ENCODE results near the gene NRBP1. TPM values are rescaled to one million over a fixed set of nuclear protein-coding genes. Genes with fewer than 3 reads are reported as not detected.

Gene NRBP1
- total RNA-seq, 2 donors from 2014 or later = 69.6 to 87.7 TPM

GRCh38 chr2:27485496-27485895, 57.1 kb downstream of the NRBP1 start:
- DNase-seq = no peak
- no peak for TF ChIP-seq CTCF (IDR thresholded peaks at IDR 0.05)
- Histone ChIP-seq H3K9me3 (no peaks in the 10 kb centered on the region), H3K9ac (ENCODE audit: low read depth in 2 of 2, low read length in 2 of 2) (no peak overlapping the region), H3K27me3 (no peaks in the 10 kb centered on the region), H3K36me3 (no peaks in the 10 kb centered on the region), H3K4me1 (no peaks in the 10 kb centered on the region), H3K27ac (no peak overlapping the region), H3K4me3 (no peak overlapping the region)
- intact Hi-C loops (cut with DNase I) = no loop called here

- no peak for TF ChIP-seq CTCF (IDR thresholded peaks at IDR 0.05)
- Histone ChIP-seq H3K9ac (ENCODE audit: low read depth in 2 of 2, low read length in 2 of 2) (peak overlapping the region; percentile 6 to 84), H3K4me1 (no peaks in the 10 kb centered on the region), H3K36me3 (no peaks in the 10 kb centered on the region), H3K27ac (no peak overlapping the region), H3K9me3 (no peaks in the 10 kb centered on the region), H3K4me3 (peak overlapping the region; percentile 37), H3K27me3 (no peaks in the 10 kb centered on the region)
- intact Hi-C loops (cut with DNase I) = no loop called here
- DNase-seq = peak; percentile 26
These were observed 60.7 kb downstream of the NRBP1 start for GRCh38 chr2:27489118-27489497.

GRCh38 chr2:27489498-27490397, 61.3 kb downstream of the NRBP1 start, which contains the start of gene IFT172:
Gene IFT172, minus strand, starts transcription at chr2:27489743. Its CDS starts 90 bp downstream, at chr2:27489653.
- Histone ChIP-seq H3K27ac (no peak within 1 kb of the TSS), H3K36me3 (no peaks in the 10 kb centered on the region), H3K4me1 (no peaks in the 10 kb centered on the region), H3K9ac (ENCODE audit: low read depth in 2 of 2, low read length in 2 of 2) (peak within 1 kb of the TSS; percentile 71 to 84), H3K4me3 (peak within 1 kb of the TSS; percentile 37), H3K9me3 (no peaks in the 10 kb centered on the region), H3K27me3 (peaks cover 3% of the 10 kb centered on the region)
- peak; percentile 100 for DNase-seq
- intact Hi-C loops (cut with DNase I) = no loop called here
- no peak for TF ChIP-seq CTCF (IDR thresholded peaks at IDR 0.05)

Other genes with a start within 250 kb of the NRBP1 start
- gene ATRAID, start 216.6 kb upstream of the NRBP1 start, total RNA-seq = 10 to 100 TPM; 80.7 to 83.4 TPM
- 10 to 100 TPM; 19.4 to 57.5 TPM for gene SLC5A6, start 216.4 kb upstream of the NRBP1 start, total RNA-seq
- 10 to 100 TPM; 11.1 to 49.1 TPM for gene CAD, start 211.3 kb upstream of the NRBP1 start, total RNA-seq
- gene SLC30A3, start 165.6 kb upstream of the NRBP1 start, total RNA-seq = not detected
- not detected for gene DNAJC5G, start 153.2 kb upstream of the NRBP1 start, total RNA-seq
- under 1 TPM in 1 of 2 donors, not detected in 1; 0.24 TPM for gene TRIM54, start 146.2 kb upstream of the NRBP1 start, total RNA-seq
- 1 to 10 TPM in 1 of 2 donors, under 1 TPM in 1; 0.74 to 1.0 TPM for gene UCN, start 120.2 kb upstream of the NRBP1 start, total RNA-seq
- 10 to 100 TPM; 35.0 to 58.3 TPM for gene MPV17, start 105.5 kb upstream of the NRBP1 start, total RNA-seq
- 10 to 100 TPM; 48.4 to 60.0 TPM for gene GTF3C2, start 71.9 kb upstream of the NRBP1 start, total RNA-seq
- 10 to 100 TPM; 34.5 to 35.4 TPM for gene EIF2B4, start 58.3 kb upstream of the NRBP1 start, total RNA-seq
- gene SNX17, start 58.0 kb upstream of the NRBP1 start, total RNA-seq = 10 to 100 TPM; 77.1 to 99.6 TPM
- gene ZNF513, start 47.9 kb upstream of the NRBP1 start, total RNA-seq = 10 to 100 TPM; 21.7 to 24.5 TPM
- gene PPM1G, start 19.0 kb upstream of the NRBP1 start, total RNA-seq = 100 to 1,000 TPM in 1 of 2 donors, 10 to 100 TPM in 1; 63.0 to 119 TPM
- 100 to 1,000 TPM in 1 of 2 donors, 10 to 100 TPM in 1; 91.8 to 147 TPM for gene KRTCAP3, start 13.8 kb downstream of the NRBP1 start, total RNA-seq
- 10 to 100 TPM; 34.7 to 52.6 TPM for gene IFT172, start 61.1 kb downstream of the NRBP1 start, total RNA-seq
- 1 to 10 TPM in 1 of 2 donors, under 1 TPM in 1; 0.64 to 1.1 TPM for gene FNDC4, start 66.6 kb downstream of the NRBP1 start, total RNA-seq
- gene GCKR, start 68.2 kb downstream of the NRBP1 start, total RNA-seq = under 1 TPM; 0.22 to 0.40 TPM
- gene ZNF512, start 154.4 kb downstream of the NRBP1 start, total RNA-seq = 10 to 100 TPM; 13.8 to 14.6 TPM
- 1 to 10 TPM; 2.8 to 2.9 TPM for gene CCDC121, start 200.4 kb downstream of the NRBP1 start, total RNA-seq
- 10 to 100 TPM; 23.4 to 27.6 TPM for gene GPN1, start 200.4 kb downstream of the NRBP1 start, total RNA-seq
- gene SUPT7L, start 235.0 kb downstream of the NRBP1 start, total RNA-seq = 10 to 100 TPM; 20.8 to 23.9 TPM
- 10 to 100 TPM; 16.1 to 17.1 TPM for gene SLC4A1AP, start 235.3 kb downstream of the NRBP1 start, total RNA-seq

All from colonic mucosa (tissue), 4 donors.